ENCODE measurements around the gene LIMD2.

Gene LIMD2

GRCh38 chr17:63705657-63706056 lies 5.7 kb upstream of the LIMD2 start (continued):
- TF ChIP-seq PATZ1 (tag by site-specific recombination; IDR thresholded peaks at IDR 0.05) (no peak), ZFP69B (tag by site-specific recombination; IDR thresholded peaks at IDR 0.05) (no peak), ZBTB48 (tag by site-specific recombination; IDR thresholded peaks at IDR 0.05) (no peak), PRDM10 (tag by site-specific recombination; IDR thresholded peaks at IDR 0.05) (no peak)

GRCh38 chr17:63704836-63705235 lies 4.9 kb upstream of the LIMD2 start:
- ChIA-PET POLR2A (no interaction called here), CTCF (interaction anchor here (1.3 to 1.4 kb wide), 2 partner anchors 8 to 9 kb away, joined by 3 to 6 read pairs; no protein-coding TSS in a partner anchor)
- Histone ChIP-seq H3K9me3 (ENCODE audit: control insufficient read depth, insufficient read depth, low read depth, low read length) (no peaks in the 10 kb centered on the region), H3K27ac (ENCODE audit: extremely low read depth, low read depth, low read length) (no peak overlapping the region), H3K4me3 (ENCODE audit: low read depth, low read length) (no peak overlapping the region), H3K4me1 (ENCODE audit: control insufficient read depth, insufficient read depth, low read length) (no peaks in the 10 kb centered on the region), H3K36me3 (ENCODE audit: control insufficient read depth in 2 of 2, insufficient read depth in 1 of 2, low read length in 2 of 2) (peaks cover 8 to 68% of the 10 kb centered on the region in 2 experiments)
- TF ChIP-seq, protein P1, sequence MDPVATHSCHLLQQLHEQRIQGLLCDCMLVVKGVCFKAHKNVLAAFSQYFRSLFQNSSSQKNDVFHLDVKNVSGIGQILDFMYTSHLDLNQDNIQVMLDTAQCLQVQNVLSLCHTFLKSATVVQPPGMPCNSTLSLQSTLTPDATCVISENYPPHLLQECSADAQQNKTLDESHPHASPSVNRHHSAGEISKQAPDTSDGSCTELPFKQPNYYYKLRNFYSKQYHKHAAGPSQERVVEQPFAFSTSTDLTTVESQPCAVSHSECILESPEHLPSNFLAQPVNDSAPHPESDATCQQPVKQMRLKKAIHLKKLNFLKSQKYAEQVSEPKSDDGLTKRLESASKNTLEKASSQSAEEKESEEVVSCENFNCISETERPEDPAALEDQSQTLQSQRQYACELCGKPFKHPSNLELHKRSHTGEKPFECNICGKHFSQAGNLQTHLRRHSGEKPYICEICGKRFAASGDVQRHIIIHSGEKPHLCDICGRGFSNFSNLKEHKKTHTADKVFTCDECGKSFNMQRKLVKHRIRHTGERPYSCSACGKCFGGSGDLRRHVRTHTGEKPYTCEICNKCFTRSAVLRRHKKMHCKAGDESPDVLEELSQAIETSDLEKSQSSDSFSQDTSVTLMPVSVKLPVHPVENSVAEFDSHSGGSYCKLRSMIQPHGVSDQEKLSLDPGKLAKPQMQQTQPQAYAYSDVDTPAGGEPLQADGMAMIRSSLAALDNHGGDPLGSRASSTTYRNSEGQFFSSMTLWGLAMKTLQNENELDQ (tag by site-specific recombination; IDR thresholded peaks at IDR 0.05; ENCODE audit: low read depth), result no peak
- TF ChIP-seq ZEB2 (tag by site-specific recombination; IDR thresholded peaks at IDR 0.05) (no peak), ZSCAN4 (tag by site-specific recombination; IDR thresholded peaks at IDR 0.05) (no peak), ZNF654 (tag by site-specific recombination; IDR thresholded peaks at IDR 0.05; ENCODE audit: low read depth) (no peak), ZBTB7A (tag by site-specific recombination; IDR thresholded peaks at IDR 0.05; ENCODE audit: low read depth) (no peak), SALL2 (tag by site-specific recombination; IDR thresholded peaks at IDR 0.05; ENCODE audit: borderline replicate concordance) (no peak), ZNF37A (tag by site-specific recombination; IDR thresholded peaks at IDR 0.05) (no peak), ZNF280C (tag by site-specific recombination; IDR thresholded peaks at IDR 0.05) (no peak), PRDM2 (tag by site-specific recombination; IDR thresholded peaks at IDR 0.05; ENCODE audit: borderline replicate concordance) (no peak), ZNF521 (tag by site-specific recombination; IDR thresholded peaks at IDR 0.05) (no peak), OVOL3 (tag by site-specific recombination; IDR thresholded peaks at IDR 0.05) (no peak), MZF1 (tag by site-specific recombination; IDR thresholded peaks at IDR 0.05; ENCODE audit: borderline replicate concordance) (no peak), SCRT1 (tag by site-specific recombination; IDR thresholded peaks at IDR 0.05; ENCODE audit: borderline replicate concordance) (no peak), ZNF112 (tag by site-specific recombination; IDR thresholded peaks at IDR 0.05) (no peak)
